GM21529 (cell line): ENCODE measurements around the gene BET1L.
"Not testable (repeated sequence)": the region's sequence is repeated elsewhere in the genome, so short reads cannot be mapped to it uniquely, and the experiment has no call there.

ENCODE experiments used
- ATAC-seq: cut with Tn5 transposase; IDR thresholded peaks from one replicate; pipeline ENCODE4 v1.9.1; 2021; ENCODE audit not compliant: unreplicated experiment

BET1L gene

DNA sequence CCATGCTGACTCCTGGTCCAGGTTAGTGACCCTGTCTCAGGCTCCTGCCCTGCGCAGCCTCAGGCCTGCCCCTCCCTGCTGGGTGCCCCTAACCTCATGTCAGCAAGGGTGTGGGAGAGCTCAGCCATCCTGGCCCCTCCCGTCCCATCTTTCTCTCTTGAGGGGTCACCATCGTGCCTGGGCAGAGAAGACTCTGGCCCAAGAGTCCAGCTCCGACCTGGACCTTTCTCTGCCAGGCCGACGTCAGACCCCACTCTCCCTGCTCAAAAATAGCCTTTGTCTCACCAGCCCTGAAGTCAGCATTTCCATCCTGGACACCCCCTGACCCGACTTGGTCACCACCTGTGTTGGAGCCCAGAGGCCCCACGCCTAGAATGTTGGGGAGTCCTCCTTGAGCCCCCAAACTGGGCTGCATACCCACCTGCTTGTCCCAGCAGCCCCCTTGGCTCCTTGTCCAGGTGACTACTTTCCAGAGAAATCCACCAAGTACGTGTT is 9.4 kb downstream of the BET1L start:
- ATAC-seq, result no peak

DNA sequence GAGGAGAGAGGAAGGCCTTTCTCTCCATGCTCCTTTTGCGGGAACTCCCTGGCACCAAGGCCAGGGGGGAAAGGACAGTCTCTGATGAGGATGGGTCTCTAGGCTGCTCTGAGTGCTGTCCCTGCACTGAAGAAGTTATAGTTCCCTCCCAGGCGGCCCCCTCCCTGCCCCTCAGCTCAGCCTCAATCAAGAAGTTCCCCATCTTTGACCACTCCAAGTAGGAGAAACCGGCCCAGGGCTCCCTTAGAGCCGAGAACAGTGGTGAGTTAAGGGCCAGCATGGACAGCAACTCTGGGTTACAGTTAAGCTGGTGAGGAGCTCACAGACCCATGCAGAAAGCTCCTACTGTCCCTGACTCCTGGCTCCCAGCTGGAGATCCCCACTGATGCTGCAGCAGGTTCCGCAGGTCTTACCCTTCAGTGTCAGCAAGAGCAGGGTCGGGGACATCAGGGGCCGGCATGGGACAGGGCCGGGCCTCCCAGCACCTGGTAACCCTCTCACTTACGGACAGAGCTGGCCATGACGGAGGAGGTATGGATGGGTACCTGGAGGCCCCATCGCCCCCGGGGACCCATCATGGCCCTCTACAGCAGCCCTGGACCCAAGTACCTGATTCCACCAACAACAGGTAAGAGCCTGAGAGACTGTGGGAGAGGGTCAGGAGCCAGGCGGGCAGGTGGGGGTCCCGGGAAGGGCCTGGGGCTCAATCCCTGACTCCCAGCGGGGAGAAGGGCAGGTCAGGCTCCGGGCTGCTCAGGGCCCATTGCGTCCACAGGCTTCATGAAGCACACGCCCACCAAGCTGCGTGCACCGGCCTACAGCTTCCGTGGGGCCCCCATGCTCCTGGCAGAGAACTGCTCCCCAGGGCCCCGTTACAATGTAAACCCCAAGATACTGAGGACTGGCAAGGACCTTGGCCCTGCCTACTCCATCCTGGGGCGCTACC is 10.1 kb downstream of the BET1L start:
- ATAC-seq, result no peak

DNA sequence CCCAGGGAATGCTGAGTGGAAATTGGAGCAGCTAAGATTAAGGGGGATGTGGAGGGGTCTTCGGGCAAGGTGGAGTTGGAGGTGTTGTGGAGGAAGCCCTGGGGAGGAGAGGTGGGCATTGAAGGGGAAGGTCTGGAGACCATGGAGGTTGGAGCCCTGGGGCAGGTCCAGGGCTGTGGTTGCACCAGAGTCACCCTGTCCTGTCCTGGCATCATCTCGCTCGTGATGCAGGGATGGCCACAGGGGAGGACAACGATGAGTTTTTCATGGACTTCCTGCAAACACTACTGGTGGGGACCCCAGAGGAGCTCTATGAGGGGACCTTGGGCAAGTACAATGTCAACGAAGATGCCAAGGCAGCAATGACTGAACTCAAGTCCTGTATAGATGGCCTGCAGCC is 13.7 kb downstream of the BET1L start:
- ATAC-seq, result not testable (repeated sequence)

DNA sequence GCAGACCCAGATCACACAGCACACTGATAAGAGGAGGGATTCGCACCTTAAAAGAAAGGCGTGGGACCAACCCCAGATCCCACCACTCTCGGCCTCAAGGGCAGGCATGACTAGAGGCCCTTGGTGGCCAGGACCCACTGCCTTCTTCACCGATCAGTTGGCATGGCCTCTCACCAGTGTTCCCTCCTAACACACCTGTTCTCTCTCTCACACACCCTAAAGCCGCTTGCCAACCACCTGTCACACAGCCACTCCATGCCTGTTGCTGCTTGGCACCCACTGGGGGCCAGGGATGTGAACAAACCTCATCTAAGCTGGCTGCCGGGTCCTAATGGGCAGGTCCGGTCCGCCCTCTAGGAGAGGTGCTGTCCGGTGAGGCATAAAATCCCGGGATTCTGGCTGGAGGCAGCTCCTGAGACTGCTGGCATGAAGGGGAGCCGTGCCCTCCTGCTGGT is 14.5 kb downstream of the BET1L start, which contains the start of gene SCGB1C1:
Gene SCGB1C1 (plus strand): TSS at position 405 of the 455 bp plus-strand sequence. CDS start 22 bp downstream, at position 427.
- not testable (repeated sequence) for ATAC-seq

DNA sequence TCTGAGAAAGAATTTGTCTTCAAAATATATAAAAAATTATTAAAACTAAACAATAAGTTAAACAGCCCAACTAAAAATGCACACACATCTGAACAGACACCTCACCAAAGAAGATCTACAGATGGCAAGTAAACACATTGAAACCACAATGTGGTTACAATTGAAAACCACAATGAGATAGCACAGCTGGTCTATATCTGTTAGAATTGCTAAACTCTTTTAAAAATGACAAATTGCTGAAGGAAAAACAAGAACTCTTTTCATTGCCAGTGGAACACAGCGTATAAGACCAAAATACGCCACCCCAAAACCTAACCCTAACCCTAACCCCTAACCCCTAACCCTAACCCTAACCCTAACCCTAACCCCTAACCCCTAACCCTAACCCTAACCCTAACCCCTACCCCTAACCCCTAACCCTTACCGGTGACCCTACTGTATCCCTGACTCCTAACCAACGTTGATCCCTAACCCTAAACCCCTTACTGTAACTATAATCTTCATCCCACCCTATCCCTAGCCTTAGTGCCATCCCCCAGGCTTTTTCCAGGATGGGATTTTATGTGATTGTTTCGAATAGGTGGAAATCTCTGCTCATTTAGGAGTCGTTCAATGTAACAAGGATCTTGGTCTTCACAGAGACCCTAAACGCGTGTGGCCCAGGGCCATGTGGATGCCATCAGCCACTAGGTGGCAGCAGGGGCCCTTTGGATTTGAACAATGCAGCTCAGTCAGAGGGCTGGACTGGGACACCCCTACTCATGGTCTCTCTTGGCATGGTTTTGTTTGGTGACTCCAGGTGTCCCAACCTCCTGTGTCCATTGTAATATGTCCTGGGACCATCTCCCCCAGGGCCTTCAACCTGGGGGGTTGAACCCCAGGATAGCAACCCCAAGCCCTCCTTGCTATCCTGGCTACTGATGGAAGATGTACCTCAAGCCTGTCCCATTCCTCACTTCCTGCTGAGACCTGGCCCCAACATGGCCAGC is 15.4 kb downstream of the BET1L start:
- ATAC-seq, result not testable (repeated sequence)

DNA sequence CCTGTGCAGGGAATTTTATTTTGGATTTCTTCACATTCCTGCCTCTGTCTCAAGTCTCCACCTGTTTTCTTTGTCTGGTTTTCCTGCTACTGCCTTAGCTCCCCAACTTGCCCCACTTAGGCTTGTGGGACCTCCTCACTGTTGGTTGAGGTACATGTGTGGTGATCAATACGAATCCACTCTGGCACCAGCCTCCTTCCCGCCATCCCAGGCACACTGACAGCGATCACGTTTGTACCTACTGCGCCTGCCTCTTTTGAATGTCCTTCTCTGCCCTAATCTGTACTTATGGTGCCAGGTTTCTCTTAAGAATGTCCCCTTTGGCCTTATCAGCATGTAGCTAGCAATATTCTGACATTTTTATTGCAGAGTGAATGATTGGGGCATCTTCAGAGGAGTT is 16.7 kb downstream of the BET1L start:
- ATAC-seq, result not testable (repeated sequence)

DNA sequence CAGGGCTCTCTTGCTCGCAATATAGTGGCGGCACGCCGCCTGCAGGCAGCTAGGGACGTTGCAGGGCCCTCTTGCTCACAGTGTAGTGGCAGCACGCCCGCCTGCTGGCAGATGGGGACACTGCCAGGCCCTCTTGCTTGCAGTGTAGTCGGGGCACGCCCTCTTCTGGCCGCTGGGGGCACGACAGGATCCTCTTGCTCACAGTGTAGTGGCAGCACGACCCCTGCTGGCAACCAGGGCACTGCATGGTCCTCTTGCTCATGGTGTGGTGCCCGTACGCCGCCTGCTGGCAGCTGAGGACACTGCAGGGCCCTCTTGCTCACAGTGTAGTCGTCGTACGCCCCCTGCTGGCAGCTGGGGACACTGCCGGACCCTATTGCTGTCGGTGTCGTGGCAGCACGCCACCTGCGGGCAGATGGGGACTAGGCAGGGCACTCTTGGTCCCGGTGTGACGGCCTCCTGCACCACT is 17.3 kb downstream of the BET1L start:
- ATAC-seq, result peak; percentile 75

DNA sequence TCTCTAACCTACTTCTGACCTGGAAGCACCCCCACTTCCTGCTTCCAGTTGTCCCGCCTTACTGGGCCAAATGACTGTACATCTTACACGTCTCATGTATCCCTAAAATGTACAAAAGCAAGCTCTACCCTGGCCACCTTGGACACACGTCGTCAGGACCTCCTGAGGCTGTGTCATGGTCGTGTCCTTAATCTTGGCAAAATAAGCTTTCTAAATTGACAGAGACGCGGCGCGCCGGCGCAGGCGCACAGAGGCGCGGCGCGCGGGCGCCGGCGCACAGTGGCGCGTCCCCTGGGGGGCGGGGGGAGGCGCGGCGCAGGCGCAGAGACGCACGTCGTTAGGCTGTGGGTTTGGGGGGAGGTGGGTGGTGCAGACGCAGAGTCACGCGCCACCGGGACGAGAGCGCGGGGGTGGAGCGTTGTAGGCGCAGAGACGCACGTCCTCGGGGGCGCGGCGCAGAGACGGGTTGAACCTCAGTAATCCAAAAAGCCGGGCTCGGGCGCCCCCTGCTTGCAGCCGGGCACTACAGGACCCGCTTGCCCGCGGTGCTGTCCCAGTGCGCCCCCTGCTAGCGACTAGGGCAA is 17.9 kb downstream of the BET1L start:
- not testable (repeated sequence) for ATAC-seq

DNA sequence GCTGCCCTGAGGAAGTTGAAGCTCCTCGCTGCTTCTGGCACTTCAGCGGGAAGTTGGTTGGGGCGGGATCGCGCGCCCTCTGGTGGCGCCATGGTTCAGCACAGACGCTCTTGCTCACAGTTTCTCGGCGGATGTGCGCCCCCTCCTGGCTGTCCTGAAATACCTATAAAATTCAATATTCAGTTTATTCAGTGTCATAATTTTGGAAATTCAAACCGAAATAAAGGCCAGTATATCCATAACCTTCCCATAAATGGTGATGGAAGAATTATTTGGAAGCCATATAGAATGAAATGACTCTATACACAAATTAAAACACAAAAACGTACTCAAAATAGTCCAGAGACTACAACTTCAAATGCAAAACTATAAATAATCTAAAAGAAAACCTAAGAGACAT is 27.0 kb downstream of the BET1L start:
- not testable (repeated sequence) for ATAC-seq
